GM21723 (cell line): ENCODE results near the gene CFAP100.

Source experiments
- ATAC-seq: cut with Tn5 transposase; IDR thresholded peaks from one replicate; pipeline ENCODE4 v1.9.1; 2021; ENCODE audit warnings: mild to moderate bottlenecking, moderate library complexity; ENCODE audit not compliant: unreplicated experiment

The CFAP100 gene

DNA sequence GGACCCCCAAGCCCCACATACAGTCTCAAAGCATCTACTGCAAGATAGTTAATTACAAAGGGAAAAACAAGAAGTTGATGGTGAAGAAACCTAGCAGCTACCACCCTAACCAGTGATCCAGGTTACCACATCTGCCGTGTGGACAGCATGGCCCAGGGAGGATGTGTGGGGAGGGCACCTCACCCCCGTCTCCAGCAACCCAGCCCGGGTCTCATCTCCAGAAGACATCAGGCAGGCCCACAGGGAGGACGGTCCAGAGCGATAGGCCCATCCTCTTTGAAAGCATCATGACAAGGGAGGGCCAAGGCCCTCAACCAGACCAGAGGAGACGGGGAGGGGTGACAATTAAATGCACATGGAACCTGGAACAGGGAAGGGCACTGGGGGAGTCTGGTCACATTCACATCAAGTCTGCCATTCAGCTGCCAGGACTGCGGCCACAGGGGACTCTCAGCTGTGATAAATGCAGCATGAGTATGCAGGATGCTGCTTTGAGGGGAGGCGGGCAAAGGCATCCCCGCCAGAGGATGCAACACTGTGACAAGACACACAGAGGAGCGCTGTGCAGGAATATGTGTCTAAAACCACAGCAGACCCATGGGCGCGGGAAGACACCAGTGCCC lies 62.2 kb downstream of the CFAP100 start:
- no peak for ATAC-seq

DNA sequence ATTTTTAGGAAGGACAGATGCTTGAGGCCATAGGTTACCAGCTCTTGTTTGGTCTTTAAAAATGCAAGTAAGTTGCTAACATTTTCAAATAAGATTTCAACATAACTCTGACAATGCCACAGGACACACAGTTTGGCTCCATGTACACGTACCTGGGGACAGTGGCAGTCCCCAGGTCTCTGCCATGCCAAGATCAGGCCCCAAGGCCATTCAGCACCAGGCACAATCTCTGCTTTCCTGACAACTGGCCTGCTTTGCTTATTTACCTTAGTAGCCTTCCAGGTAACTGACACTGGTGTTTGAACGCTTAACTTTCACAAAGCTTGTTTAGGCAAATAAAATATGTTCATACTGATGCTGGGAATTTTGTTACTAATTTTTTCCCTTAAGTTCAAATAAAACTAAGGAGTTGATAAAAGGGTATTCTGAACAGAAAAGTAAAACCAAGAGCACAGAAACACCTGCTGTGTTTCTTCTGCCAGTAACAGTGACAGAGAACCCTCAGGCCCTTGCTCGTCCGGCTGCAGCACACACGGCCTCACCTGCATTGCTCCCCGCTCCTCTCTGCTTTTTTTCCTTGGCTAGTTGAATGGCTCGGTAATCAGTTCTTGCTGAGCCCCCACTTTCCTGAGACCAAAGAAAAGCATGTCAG lies 64.5 kb downstream of the CFAP100 start:
- ATAC-seq = no peak

GRCh38 chr3:126459763-126460127 lies 65.0 kb downstream of the CFAP100 start:
- ATAC-seq = no peak

DNA sequence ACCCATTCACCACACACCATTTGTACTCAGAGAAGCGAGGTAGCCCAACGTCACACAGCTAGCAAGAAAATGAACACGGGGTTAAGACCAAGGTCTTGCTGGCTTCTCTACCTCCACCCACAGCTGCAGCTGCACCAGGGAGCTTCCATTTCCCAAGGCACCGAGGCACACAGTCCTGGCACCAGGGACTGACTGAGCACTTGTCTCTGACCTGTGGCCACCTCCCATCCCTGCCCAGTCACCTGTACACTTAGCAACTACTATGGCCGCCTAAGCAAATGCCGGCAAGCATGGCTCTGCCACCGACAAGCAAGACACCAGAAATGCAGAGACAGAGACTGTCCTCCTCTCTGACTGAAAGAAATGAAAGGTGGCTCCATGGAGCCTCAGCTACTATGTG lies 65.7 kb downstream of the CFAP100 start:
- no peak for ATAC-seq

DNA sequence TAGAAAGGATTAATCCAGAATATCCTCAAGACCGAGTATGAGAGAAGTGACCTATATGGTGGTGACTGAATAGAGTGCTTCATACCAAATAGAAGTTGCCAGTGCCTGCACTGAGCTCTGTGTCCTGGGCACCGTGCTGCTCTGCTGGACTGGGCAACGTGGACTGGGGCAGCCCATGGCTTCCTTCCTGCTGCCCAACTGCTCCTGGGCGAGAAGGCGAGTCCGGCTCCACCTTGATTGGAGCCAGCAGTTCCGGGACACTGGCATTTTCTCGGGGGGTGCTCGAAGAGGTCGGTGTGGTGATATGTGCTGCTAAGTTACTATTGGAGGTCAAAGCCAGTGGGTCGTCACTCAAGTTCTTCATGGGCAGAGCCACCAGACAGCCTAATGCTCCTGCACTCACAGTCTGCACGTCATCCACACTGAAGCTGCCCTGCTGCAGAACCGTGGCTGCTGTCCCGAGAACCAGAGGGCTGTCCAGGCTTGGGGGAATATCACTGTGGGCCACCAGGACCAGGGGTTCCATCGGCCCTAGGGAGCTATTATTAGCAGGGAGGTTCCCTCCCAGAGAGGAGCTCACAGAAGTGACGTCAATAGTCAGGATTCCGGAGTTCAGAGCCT lies 66.9 kb downstream of the CFAP100 start:
- no peak for ATAC-seq

GRCh38 chr3:126463521-126463920 lies 68.8 kb downstream of the CFAP100 start:
- ATAC-seq = no peak

GRCh38 chr3:126464093-126464492 lies 69.4 kb downstream of the CFAP100 start:
- no peak for ATAC-seq

DNA sequence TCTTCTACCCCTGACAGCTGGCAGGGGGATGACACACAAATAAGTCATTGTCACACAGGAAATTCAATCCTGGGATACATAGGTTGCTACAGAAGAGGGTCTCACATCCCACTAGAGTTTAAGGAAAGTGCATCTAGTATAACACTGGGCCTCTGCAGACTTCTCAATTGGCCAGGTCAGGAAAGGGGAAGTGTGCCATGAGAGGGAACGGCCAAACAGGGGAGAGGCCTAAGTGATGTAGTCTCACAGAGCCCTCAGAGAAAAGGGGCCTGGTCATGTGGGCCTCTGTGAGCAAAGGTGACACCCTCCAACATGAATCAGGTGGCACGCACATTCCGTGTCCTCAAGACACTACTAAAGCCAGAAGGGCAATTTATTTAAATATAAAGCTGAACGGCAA lies 69.8 kb downstream of the CFAP100 start:
- ATAC-seq = no peak

GRCh38 chr3:126464997-126465396 lies 70.3 kb downstream of the CFAP100 start:
- no peak for ATAC-seq

DNA sequence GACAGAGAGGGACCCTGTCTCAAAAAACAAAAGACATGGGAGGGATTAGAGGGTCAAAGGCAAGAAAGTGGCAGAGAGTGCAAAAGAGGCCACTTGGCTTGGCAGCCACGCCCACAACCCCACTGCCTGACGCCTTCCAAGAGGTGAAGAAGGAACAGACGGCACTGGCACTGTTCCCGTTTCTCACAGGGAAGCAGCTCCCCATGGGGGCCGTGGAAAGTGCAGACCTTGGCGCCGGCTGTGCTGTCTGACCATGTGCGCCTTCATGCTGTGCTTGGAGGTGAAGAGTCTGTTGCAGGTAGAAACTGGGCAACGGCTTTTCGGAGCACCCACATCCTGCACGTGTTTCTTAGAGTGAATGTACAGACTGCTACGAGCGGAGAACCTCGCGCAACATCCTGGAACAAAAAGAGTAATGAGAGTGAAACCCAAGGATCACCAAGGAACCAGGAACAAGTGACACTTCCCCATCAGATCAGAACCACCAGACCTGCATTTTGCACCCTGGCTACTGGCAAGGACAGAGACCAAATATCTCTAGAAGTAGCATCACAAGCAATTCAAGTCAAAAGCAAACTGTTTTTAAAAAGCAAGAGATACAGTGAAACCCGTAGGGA lies 71.3 kb downstream of the CFAP100 start:
- ATAC-seq = no peak

DNA sequence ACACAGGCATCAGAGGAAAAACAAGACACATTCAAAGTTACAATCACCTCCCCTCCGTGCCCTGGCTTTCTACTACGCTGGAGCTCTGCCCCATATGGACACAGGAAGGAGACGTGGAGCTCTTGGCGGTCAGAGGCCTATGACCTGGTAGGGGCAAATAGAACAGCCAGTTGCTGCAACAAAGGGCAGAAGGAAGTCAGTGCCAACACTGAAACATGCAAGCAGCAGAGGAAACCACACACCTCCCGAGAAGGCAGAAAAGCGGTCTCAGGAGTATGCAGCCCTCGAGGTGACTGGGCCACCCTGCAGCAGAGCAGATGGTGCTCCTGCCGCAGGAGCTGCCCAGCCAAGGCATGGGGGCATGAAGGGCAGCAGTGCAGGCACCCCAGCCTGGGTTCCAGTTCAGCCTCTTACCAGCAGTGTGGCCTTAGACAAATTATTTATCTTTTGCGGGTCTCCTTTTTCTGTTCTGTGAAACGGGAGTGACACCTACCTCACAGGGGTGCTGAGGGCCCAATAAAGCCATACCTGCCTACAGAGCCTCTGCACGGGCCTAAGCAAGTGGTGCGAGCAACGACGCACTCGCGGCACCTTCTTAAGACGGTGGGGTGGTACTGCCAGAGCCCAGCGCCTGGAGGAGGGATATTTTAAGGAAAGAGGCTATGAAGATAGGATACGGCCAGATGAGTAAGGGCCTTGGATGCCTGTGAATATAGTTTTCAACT lies 72.3 kb downstream of the CFAP100 start:
- ATAC-seq = no peak

GRCh38 chr3:126467611-126467955 lies 72.9 kb downstream of the CFAP100 start:
- no peak for ATAC-seq

DNA sequence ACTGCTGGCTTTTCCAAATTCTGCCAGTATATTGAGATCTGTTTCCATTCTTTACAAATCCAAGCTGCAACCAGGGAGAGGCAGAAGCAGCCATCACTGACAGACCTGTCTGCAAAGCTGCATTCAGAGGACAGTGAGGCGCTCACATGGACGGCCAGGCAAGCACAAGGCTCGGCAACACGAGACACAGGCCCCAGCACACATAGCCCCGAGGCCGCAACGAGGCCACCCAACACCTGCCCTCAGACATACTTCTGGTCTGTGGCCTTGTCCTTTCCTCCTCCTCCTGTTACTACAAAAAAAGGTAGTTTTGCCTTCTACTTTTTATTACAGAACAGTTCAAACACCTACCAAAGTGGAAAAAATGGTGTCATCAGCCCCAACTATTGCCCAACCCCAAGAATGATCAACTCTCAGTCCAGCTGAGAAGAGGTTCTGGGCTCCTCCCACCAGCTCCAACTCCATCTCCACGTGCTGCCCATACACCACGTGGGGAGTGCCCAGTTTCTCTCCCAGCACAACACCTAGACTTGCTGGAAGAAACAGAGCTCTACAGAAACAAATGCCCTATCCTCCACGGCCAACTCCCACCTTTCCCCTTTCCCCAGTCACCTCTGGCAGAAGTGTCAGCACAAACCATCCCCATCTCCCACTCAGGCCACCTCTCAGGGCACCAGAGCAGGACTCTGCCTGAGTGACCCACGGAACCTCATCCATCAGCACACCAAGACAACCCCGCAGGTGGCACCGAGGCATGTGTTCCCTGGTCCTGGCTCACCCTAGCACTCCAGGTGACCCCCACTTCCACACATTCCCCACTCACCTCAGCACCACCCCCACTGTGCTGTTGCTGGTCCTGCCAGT lies 73.6 kb downstream of the CFAP100 start:
- no peak for ATAC-seq

DNA sequence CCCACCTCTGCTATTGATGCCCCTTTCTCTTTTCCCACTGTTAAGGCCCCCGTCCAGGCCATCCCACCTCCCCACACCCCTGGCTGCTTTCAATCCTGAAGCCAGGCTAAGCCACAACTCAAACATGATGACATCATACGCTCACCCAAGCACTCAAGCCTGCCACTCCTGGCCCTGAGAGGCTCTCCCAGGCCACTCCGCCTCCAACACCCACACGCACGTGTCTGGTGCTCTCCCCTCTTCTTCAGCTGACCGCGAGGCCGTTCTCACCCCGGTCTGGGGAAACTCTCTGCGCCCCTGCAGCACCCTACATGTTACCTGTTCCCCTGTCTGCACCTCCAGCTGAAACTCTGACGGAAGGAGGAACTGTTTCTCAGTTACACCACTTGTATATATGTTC lies 74.8 kb downstream of the CFAP100 start:
- no peak for ATAC-seq

- no peak for ATAC-seq
These were observed 77.7 kb downstream of the CFAP100 start for GRCh38 chr3:126472277-126473006.

- ATAC-seq = no peak
These were observed 78.8 kb downstream of the CFAP100 start for GRCh38 chr3:126473292-126474168.

- ATAC-seq = peak; percentile 30
These were observed 80.0 kb downstream of the CFAP100 start for GRCh38 chr3:126474498-126475412.
